H1 (cell line): ENCODE data around the gene MAFG. TPM values are rescaled to one million over a fixed set of nuclear protein-coding genes. Genes with fewer than 3 reads are reported as not detected.
A peak's percentile ranks its signal among the peaks of the same experiment; 100 is the strongest.

Experiments used
- CTCF ChIA-PET: fragments of 300-600 bp; sonication (Branson Sonifier 250); formaldehyde crosslinking; loops from one replicate; lab custom pipeline; 2021; ENCODE audit not compliant: partially characterized antibody; lab: Charles Lee
- POLR2A ChIA-PET: fragments of 300-600 bp; sonication (Branson Sonifier 250); formaldehyde crosslinking; loops from one replicate; lab custom pipeline; 2021; ENCODE audit warnings: inconsistent platforms; ENCODE audit not compliant: partially characterized antibody; lab: Charles Lee
- DNase-seq, 2 experiments: peaks; one replicate each; pipeline versions ENCODE4 v3.0.0 to v3.0.0-alpha.2; 2010 to 2022; ENCODE audit warnings: low spot score in 2 of 2, low read depth in 1 of 2, mixed read lengths in 1 of 2
- FAIRE-seq: peaks from 2 replicates; lab custom pipeline; 2011; peaks lifted over from hg19 to GRCh38; lab: Jason Lieb, UNC
- H2AFZ ChIP-seq: 2 replicates; pipeline ENCODE4 v1.8.1; 2012; ENCODE audit warnings: low read length, inconsistent platforms
- H2AK5ac ChIP-seq: 2 replicates; pipeline ENCODE4 v1.6.1; 2013; ENCODE audit warnings: low read depth, low read length
- H2BK120ac ChIP-seq: replicated peaks from 2 replicates; pipeline ENCODE3; 2013; ENCODE audit warnings: low read depth, low read length, inconsistent platforms
- H2BK12ac ChIP-seq: 2 replicates; pipeline ENCODE4 v1.6.1; 2013; ENCODE audit warnings: low read depth, low read length
- H2BK15ac ChIP-seq: 2 replicates; pipeline ENCODE4 v1.6.1; 2013; ENCODE audit warnings: low read length
- H2BK20ac ChIP-seq: 2 replicates; pipeline ENCODE4 v1.6.1; 2013; ENCODE audit warnings: low read length
- H2BK5ac ChIP-seq: 2 replicates; pipeline ENCODE4 v1.6.1; 2013; ENCODE audit warnings: low read depth, low read length
- H3K14ac ChIP-seq: 2 replicates; pipeline ENCODE4 v1.6.1; 2013; ENCODE audit warnings: inconsistent platforms; ENCODE audit not compliant: insufficient read length
- H3K18ac ChIP-seq: 2 replicates; pipeline ENCODE4 v1.6.1; 2013; ENCODE audit warnings: low read length; ENCODE audit errors: extremely low read depth
- H3K23ac ChIP-seq: 2 replicates; pipeline ENCODE4 v1.6.1; 2013; ENCODE audit warnings: inconsistent platforms; ENCODE audit not compliant: insufficient read length
- H3K23me2 ChIP-seq: 2 replicates; pipeline ENCODE4 v1.6.1; 2013; ENCODE audit warnings: low read depth, low read length
- H3K27ac ChIP-seq: 2 replicates; pipeline ENCODE4 v1.6.1; 2011; ENCODE audit warnings: low read depth, low read length, inconsistent platforms
- H3K27me3 ChIP-seq, 4 experiments: replicated peaks in 1 of 4; 1 replicate in 1 of 4; 2 replicates in 3 of 4; pipeline versions ENCODE4 v1.6.1 to v1.8.1; 2011 to 2013; ENCODE audit warnings: low read length in 3 of 4, mild to moderate bottlenecking in 3 of 4, inconsistent platforms in 2 of 4, mixed read lengths in 2 of 4, moderate library complexity in 1 of 4; ENCODE audit not compliant: control insufficient read depth in 3 of 4, insufficient read depth in 3 of 4; ENCODE audit errors: extremely low read depth in 1 of 4
- H3K36me3 ChIP-seq, 4 experiments: 2 replicates each; pipeline versions ENCODE4 v1.6.1 to v1.8.1; 2011 to 2013; ENCODE audit warnings: mild to moderate bottlenecking in 4 of 4, low read length in 3 of 4, moderate library complexity in 2 of 4, control low read depth in 1 of 4, inconsistent platforms in 1 of 4; ENCODE audit not compliant: insufficient read depth in 4 of 4, control insufficient read depth in 2 of 4
- H3K4ac ChIP-seq: replicated peaks from 2 replicates; pipeline ENCODE3; 2013; ENCODE audit warnings: low read length, low read depth, mixed read lengths, inconsistent platforms; ENCODE audit not compliant: insufficient read length
- H3K4me1 ChIP-seq, 4 experiments: replicated peaks in 1 of 4; 1 replicate in 1 of 4; 2 replicates in 3 of 4; pipeline versions ENCODE4 v1.6.1 to v1.8.1; 2011 to 2013; ENCODE audit warnings: low read length in 3 of 4, inconsistent platforms in 2 of 4, mixed read lengths in 1 of 4; ENCODE audit not compliant: insufficient read depth in 4 of 4, control insufficient read depth in 3 of 4
- H3K4me2 ChIP-seq, 2 experiments: 2 replicates each; pipeline versions ENCODE4 v1.6.1 to v1.8.1; 2011 to 2013; ENCODE audit warnings: low read depth in 2 of 2, low read length in 2 of 2, control low read depth in 1 of 2, inconsistent platforms in 1 of 2, mild to moderate bottlenecking in 1 of 2; ENCODE audit not compliant: insufficient read depth in 1 of 2
- H3K4me3 ChIP-seq, 4 experiments: fragments of 200-600, 300-600 bp in 1 of 4; sonication (generic), shearing (Covaris generic), sonication (Bioruptor Twin) in 1 of 4; 2 replicates each; pipeline versions ENCODE4 v1.5.1 to v1.8.1; 2011 to 2016; ENCODE audit warnings: low read length in 4 of 4, low read depth in 3 of 4, control low read depth in 2 of 4, inconsistent platforms in 2 of 4, mild to moderate bottlenecking in 2 of 4, mixed read lengths in 1 of 4, moderate library complexity in 1 of 4; ENCODE audit not compliant: insufficient read depth in 2 of 4; ENCODE audit errors: extremely low read depth in 1 of 4
- H3K56ac ChIP-seq: replicated peaks from 2 replicates; pipeline ENCODE3; 2013; ENCODE audit warnings: low read depth, mild to moderate bottlenecking, mixed read lengths, low read length, inconsistent platforms; ENCODE audit not compliant: insufficient read length
- H3K79me1 ChIP-seq: 2 replicates; pipeline ENCODE4 v1.6.1; 2013; ENCODE audit warnings: low read depth, low read length, control low read depth
- H3K79me2 ChIP-seq, 2 experiments: 2 replicates each; pipeline versions ENCODE4 v1.6.1 to v1.8.1; 2012 to 2013; ENCODE audit warnings: low read length in 2 of 2, mild to moderate bottlenecking in 2 of 2, inconsistent platforms in 1 of 2; ENCODE audit not compliant: insufficient read depth in 2 of 2, control insufficient read depth in 1 of 2
- H3K9ac ChIP-seq, 4 experiments: replicated peaks in 1 of 4; 1 replicate in 1 of 4; 2 replicates in 3 of 4; pipeline versions ENCODE4 v1.6.1 to v1.8.1; 2011 to 2013; ENCODE audit warnings: low read depth in 3 of 4, low read length in 3 of 4, control low read depth in 2 of 4, mild to moderate bottlenecking in 2 of 4, moderate library complexity in 2 of 4, inconsistent platforms in 1 of 4; ENCODE audit errors: extremely low read depth in 1 of 4
- H3K9me3 ChIP-seq, 2 experiments: 2 replicates each; pipeline versions ENCODE4 v1.6.1 to v1.8.1; 2012 to 2013; ENCODE audit warnings: mild to moderate bottlenecking in 2 of 2, moderate library complexity in 2 of 2, control low read depth in 1 of 2, inconsistent platforms in 1 of 2, low read depth in 1 of 2, low read length in 1 of 2, mixed read lengths in 1 of 2; ENCODE audit not compliant: insufficient read depth in 2 of 2
- H4K20me1 ChIP-seq, 2 experiments: replicated peaks in 1 of 2; 2 replicates each; pipeline versions ENCODE3 to v1.8.1; 2011 to 2013; ENCODE audit warnings: inconsistent platforms in 2 of 2, low read length in 2 of 2, mild to moderate bottlenecking in 1 of 2; ENCODE audit not compliant: insufficient read depth in 2 of 2, control insufficient read depth in 1 of 2
- H4K5ac ChIP-seq: 2 replicates; pipeline ENCODE4 v1.6.1; 2013; ENCODE audit warnings: low read length, low read depth, mixed read lengths, inconsistent platforms; ENCODE audit not compliant: insufficient read length
- H4K8ac ChIP-seq: 2 replicates; pipeline ENCODE4 v1.8.0; 2013; ENCODE audit warnings: mild to moderate bottlenecking, moderate library complexity, low read length, inconsistent platforms; ENCODE audit not compliant: insufficient read depth; ENCODE audit errors: extremely low read depth
- H4K91ac ChIP-seq: replicated peaks from 2 replicates; pipeline ENCODE3; 2013; ENCODE audit warnings: low read length, mixed read lengths, inconsistent platforms; ENCODE audit not compliant: insufficient read length
- BRCA1 ChIP-seq: IDR thresholded peaks from 2 replicates; pipeline ENCODE4 v1.6.1; 2012; ENCODE audit warnings: low read depth, low read length, improper control_type of control experiment
- POLR2A ChIP-seq, 2 experiments: IDR thresholded peaks; 1 replicate in 1 of 2; 2 replicates in 1 of 2; pipeline ENCODE4 v1.6.1; 2011; ENCODE audit warnings: low read depth in 2 of 2, low read length in 2 of 2, mild to moderate bottlenecking in 2 of 2; ENCODE audit errors: control extremely low read depth in 1 of 2
- WGBS, 2 experiments: shearing (Covaris generic) in 1 of 2; methylation state at CpG; one replicate each; pipeline versions ENCODE4 v1.1.6 to v1.1.7; 2013 to 2015; ENCODE audit warnings: low lambda C conversion rate in 2 of 2, mixed read lengths in 2 of 2, inconsistent platforms in 1 of 2, low coverage in 1 of 2, missing lambda C conversion rate in 1 of 2; ENCODE audit not compliant: insufficient replicate concordance in 2 of 2, insufficient coverage in 1 of 2, insufficient read length in 1 of 2; ENCODE audit errors: extremely low coverage in 1 of 2, missing lambda C conversion rate in 1 of 2; 5-methylcytosine and 5-hydroxymethylcytosine counted together
- polyA plus RNA-seq, 7 experiments: library from polyadenylated mRNA; depleted of rRNA in 3 of 7; stranded (reverse) in 5 of 7; unstranded in 2 of 7; fragments of >200 nt in 5 of 7; fragments of 200-250 nt in 2 of 7; gene quantifications; 1 replicate in 5 of 7; 2 replicates in 1 of 7; 4 replicates in 1 of 7; pipeline versions ENCODE4 v1.2.1 to v1.2.3, GENCODE V29; 2011 to 2013; ENCODE audit warnings: missing spikeins in 2 of 7, mixed read lengths in 2 of 7
- total RNA-seq: library from RNA; stranded (reverse); fragmentation: NEBNext Ultra II Directional; extraction: Animal tissue kit (Norgen Biotek cat#: 25700); gene quantifications from 2 replicates; pipeline ENCODE4 v1.2.1, GENCODE V29; 2021

MAFG gene
- total and polyA plus RNA-seq, 2 of the 8 experiments (the other 6 are each of a cell fraction or from before 2014, with no cell fraction given): 25.5 to 26.9 TPM

GRCh38 chr17:81921996-81922565, 5.5 kb downstream of the MAFG start:
- TF ChIP-seq BRCA1: no peak
- TF ChIP-seq POLR2A (IDR thresholded peaks at IDR 0.05; ENCODE audit: control extremely low read depth in 1 of 2, low read depth in 2 of 2, low read length in 2 of 2): peak in 1 of 2 experiments; percentile 28; a peak in 1 of 3 replicates
- TF ChIP-seq, all 59 proteins: peak for 1
- POLR2A ChIA-PET: interaction anchor here (1.1 to 14.6 kb wide), 6 partner anchors 8 to 69 kb away, joined by 3 to 150 read pairs (median 5); partner anchors contain the start of genes NPB, PCYT2, PYCR1 and SIRT7
- no peak for FAIRE-seq

More at GRCh38 chr17:81921996-81922565, 5.5 kb downstream of the MAFG start:
- Histone ChIP-seq H3K4me3 (no peak overlapping the region), H4K20me1 (peaks cover 18 to 28% of the 10 kb centered on the region in 2 experiments), H2BK20ac (no peak overlapping the region), H3K18ac (no peak overlapping the region), H3K79me1 (peaks cover 48% of the 10 kb centered on the region), H3K79me2 (peaks cover 12 to 81% of the 10 kb centered on the region in 2 experiments; a peak in 3 of 4 replicates), H3K9me3 (no peaks in the 10 kb centered on the region), H3K9ac (no peak overlapping the region; a peak in 1 of 7 replicates), H4K8ac (no peak overlapping the region), H3K4me1 (peaks cover 0 to 37% (median 29%) of the 10 kb centered on the region in 4 experiments; a peak in 6 of 7 replicates), H3K27ac (peak overlapping the region; percentile 55; the same call in 1 of the 2 replicates), H3K23ac (no peak overlapping the region), H2AFZ (no peak overlapping the region), H3K27me3 (no peaks in the 10 kb centered on the region), H3K36me3 (peaks cover 3 to 26% (median 6%) of the 10 kb centered on the region in 4 experiments; a peak in 6 of 8 replicates), H4K5ac (no peak overlapping the region), H3K4ac (no peak overlapping the region), H3K4me2 (peak overlapping the region in 1 of 2 experiments; percentile 88; a peak in 1 of 4 replicates), H2BK12ac (peak overlapping the region; percentile 39; the same call in 1 of the 2 replicates), H2BK15ac (peak overlapping the region; percentile 72; the same call in 1 of the 2 replicates), H3K23me2 (peaks cover 12% of the 10 kb centered on the region), H4K91ac (no peak overlapping the region), H2BK120ac (no peak overlapping the region), H3K14ac (no peak overlapping the region), H2AK5ac (0 out of 2 replicates have a peak overlapping the region, but pooled peaks have one; percentile 49), H3K56ac (no peak overlapping the region), H2BK5ac (peak overlapping the region; percentile 27; the same call in 1 of the 2 replicates)
- CTCF ChIA-PET: interaction anchor here (0.9 to 2.6 kb wide), 7 partner anchors 16 to 267 kb away, joined by 3 to 5 read pairs (median 3); no protein-coding TSS in a partner anchor
- 91% methylated on average over 20 of the region's 23 CpGs; no CpG with 5 or more reads in 1 of the 2 experiments for WGBS, 2 experiments
- DNase-seq: no peak
